Measurements from ENCODE around the gene BNC2.

DNA sequence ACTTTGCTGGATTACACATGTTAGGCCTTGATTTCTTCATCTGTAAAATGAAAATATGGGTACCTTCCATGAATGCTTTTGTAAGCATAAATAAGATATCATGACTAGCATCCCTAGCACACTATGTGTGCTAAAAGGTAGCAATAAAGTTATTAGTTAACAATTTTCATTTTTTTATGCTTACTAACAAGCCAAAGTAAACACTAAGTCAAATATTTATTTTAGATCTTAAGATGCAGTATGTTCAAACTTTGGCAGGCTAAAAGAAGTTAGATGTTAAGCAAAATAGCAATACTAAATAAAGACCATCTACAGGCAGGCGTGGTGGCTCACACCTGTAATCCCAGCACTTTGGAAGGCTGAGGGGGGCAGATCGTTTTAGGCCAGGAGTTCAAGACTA, 169.1 kb downstream of the BNC2 start:
- TF ChIP-seq POLR2A (IDR thresholded peaks at IDR 0.05; ENCODE audit: low read length) (no peak), GATA1 (IDR thresholded peaks at IDR 0.05; ENCODE audit: low read depth, low read length) (no peak)
